ENCODE measurements around the gene CDKN2B-AS1.

CDKN2B-AS1 gene

DNA sequence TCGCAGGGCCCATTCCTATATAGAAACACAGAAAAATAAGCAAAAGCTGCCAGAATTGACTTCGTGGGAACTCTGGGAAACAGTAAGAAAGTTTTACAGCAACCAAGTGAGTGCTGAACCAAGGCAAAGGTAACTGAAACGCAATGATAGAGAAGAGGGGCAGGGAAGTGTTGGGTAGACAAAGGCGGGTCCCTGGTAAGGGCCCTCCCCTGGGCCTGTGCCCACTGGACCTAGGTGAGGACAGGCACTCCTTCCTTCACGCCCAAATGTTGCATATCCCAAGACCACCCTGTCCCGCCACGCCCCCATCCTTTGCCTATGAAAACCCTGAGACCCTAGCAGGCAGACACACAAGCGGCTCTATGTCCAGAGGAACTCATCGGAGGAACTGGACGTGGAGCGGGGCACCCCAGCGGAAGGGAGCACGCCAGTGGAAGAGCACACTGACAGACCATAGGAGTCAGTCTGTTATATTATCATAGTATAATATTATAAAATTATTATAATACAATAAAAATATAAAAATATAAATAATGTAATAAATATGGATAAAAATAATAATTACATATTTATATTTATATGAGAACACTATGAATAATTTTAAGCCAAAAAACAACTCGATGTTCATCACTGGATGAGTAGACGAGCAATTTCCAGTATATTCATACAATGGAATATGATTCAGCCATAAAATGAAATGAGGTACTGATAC, 28.3 kb upstream of the CDKN2B-AS1 start:
- no peak overlapping the region for H3K4me3 ChIP-seq
- TF ChIP-seq, protein P1, sequence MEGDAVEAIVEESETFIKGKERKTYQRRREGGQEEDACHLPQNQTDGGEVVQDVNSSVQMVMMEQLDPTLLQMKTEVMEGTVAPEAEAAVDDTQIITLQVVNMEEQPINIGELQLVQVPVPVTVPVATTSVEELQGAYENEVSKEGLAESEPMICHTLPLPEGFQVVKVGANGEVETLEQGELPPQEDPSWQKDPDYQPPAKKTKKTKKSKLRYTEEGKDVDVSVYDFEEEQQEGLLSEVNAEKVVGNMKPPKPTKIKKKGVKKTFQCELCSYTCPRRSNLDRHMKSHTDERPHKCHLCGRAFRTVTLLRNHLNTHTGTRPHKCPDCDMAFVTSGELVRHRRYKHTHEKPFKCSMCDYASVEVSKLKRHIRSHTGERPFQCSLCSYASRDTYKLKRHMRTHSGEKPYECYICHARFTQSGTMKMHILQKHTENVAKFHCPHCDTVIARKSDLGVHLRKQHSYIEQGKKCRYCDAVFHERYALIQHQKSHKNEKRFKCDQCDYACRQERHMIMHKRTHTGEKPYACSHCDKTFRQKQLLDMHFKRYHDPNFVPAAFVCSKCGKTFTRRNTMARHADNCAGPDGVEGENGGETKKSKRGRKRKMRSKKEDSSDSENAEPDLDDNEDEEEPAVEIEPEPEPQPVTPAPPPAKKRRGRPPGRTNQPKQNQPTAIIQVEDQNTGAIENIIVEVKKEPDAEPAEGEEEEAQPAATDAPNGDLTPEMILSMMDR (IDR thresholded peaks at IDR 0.05) = no peak
- DNase-seq (ENCODE audit: low spot score) = no peak
- H3K27ac ChIP-seq = no peak overlapping the region

DNA sequence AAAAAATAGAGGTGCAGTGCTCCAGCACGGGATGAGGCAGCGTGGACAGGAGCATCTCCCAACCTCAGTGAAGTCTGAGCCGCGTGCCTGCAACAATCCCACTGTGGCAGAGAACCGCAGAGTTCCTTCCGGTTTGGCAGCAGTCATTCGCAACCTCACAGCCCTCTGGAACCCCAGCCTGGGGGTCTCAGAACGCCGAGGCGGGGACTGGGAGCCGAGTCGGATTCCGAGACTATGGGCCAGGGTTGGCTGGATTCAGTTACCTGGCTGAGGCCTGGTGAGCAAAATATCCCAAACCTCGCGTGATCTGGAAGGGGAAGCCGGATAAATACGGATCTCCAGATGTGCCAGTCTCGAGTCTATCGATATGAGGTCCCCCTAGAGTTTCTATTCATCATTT, 27.4 kb upstream of the CDKN2B-AS1 start:
- no peak for DNase-seq (ENCODE audit: low spot score)

DNA sequence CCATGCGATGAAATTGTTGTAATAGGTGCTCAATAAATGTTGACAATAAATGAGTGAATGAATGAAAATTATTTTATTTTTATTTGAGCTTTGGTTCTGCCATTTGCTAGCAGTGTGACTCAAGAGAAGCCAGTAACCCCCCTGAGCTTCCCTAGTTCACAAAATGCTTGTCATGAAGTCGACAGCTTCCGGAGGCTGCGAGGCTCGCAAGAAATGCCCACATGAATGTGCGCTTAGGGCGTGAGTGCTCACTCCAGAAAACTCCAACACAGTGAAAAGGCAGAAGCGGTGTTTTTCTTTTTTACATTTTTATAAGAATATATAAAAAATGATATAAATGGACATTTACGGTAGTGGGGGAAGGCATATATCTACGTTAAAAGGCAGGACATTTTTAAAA, 26.9 kb upstream of the CDKN2B-AS1 start:
- DNase-seq (ENCODE audit: low spot score) = no peak
- TF ChIP-seq, protein P1 (IDR thresholded peaks at IDR 0.05) = no peak
- Histone ChIP-seq H3K27ac (no peak overlapping the region), H3K4me3 (no peak overlapping the region)

More for the DNA sequence above, 27.4 kb upstream of the CDKN2B-AS1 start:
- Histone ChIP-seq H3K4me3 (no peak overlapping the region), H3K27ac (no peak overlapping the region)
- TF ChIP-seq, protein P1 (IDR thresholded peaks at IDR 0.05) = no peak

DNA sequence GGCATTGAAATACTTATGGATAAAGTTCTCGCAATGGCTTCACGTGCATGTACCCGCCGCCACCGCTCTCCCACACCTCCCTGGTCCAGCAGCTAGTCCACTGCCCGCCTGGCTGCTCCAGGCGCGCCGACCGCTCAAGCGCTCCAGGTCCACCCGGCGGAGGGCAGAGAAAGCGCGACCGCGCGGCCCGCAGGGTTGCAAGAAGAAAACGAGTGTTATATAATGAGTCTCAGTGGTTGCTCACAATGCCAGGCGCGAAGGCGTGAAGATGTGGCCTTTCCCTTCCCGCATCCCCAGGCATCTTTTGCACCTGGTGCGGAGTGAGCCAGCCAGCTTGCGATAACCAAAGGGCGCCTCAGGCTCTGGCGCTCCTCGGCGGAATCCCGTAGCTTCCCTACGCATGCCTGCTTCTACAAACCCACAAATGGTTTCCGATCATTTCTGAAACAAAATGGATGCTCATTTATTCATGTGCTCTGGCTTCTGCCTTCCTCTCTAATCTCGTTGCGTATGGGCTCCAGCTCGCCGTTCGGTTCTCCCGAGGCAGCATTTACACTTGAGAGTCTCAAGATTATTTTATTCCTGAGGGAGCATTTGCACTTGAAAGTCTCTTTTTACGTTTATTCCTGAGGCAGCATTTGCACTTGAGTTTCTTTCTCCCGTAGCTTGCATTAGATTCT, 26.1 kb upstream of the CDKN2B-AS1 start:
- TF ChIP-seq, protein P1 (IDR thresholded peaks at IDR 0.05) = no peak
- no peak overlapping the region for H3K27ac ChIP-seq
- no peak for DNase-seq (ENCODE audit: low spot score)
- H3K4me3 ChIP-seq = peak overlapping the region; percentile 11

DNA sequence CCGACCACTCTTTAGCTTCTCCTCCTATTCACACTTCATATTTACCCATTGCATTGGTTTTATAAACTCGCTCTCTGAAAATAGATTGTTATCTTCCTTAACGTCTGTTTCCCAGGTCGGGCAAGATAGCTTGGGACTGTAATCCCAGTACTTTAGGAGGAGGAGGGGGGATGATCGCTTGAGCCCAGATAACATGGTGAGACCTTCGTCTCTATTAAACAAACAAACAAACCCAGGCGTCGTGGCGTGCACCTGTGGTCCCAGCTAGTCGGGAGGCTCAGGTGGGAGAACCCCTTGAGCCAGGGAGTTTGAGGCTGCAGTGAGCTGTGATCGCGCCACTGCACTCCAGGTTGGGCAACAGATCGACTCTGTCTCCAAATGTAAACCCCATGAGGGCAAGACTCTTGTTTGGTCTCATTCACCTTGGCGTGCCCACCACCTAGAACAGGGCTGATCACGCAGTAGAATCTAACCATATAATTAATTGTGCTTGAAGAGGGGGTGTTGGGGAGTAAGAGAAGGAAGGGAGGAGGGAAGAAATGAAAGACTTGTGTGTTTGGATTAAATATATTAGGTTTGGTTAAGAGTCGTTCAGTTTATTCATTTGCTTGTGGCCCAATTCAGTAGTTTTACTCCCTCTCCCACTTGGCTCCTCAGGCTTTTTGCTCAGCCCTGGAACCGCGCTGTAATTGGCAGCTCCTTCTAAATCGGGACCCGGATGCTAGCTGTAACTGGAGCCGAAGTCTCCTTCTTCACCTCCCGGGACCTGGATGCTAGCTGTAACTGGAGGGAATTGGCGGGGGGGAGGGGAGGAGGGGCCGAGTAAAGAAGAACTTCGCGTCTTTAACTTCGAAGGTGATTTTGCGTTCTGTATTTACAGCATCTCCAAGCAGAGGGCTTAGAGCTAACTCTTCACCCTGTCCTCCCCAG, 25.3 kb upstream of the CDKN2B-AS1 start:
- no peak overlapping the region for H3K4me3 ChIP-seq
- DNase-seq (ENCODE audit: low spot score) = no peak
- H3K27ac ChIP-seq = no peak overlapping the region
- TF ChIP-seq, protein P1 (IDR thresholded peaks at IDR 0.05) = no peak

DNA sequence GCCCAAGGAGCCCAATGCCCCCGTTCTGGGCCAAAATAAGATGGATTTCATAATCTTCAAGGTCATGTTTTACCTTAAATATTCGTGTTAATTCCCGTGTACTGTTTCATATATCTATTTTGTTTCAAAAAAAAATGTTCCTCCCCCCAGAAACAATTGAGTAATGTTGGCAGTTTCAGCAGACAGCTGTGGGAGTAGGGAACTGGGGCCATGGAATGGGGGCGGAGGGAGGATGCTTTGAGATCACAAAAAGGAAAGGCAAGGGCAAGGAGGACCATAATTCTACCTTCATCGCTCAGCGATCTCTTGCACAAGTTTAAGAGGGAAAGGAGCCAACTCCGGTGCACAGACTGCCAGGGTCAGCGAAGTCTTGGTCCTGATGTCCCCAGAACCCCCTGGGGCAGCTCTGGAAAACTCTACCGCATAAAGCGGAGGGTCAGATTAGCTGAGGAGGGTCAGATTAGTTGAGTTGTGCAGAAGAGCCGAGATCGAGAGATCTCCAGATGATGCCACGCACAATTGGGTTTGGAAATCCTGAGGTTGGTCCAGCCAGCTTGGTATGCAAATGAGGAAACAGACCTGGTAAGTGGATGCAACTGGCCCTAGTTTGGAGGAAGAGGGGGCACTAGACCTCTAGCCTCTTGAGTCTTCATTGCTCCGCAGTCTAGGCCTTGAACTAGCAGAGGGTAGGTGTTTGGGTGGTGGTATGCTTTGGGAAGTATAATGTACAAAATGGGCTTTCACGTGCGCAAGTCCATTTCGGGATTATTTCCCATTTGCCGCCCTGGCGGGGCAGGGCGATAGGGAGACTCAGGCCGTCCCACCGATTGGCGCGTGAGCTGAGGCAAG, 24.4 kb upstream of the CDKN2B-AS1 start:
- H3K4me3 ChIP-seq = no peak overlapping the region
- DNase-seq (ENCODE audit: low spot score) = no peak
- TF ChIP-seq, protein P1 (IDR thresholded peaks at IDR 0.05) = no peak
- H3K27ac ChIP-seq = no peak overlapping the region

All from coronary artery (tissue), 2 donors.